ENCODE results near the gene KAT7. TPM values are rescaled to one million over a fixed set of nuclear protein-coding genes. Genes with fewer than 3 reads are reported as not detected.

KAT7 gene
- total RNA-seq, 2 experiments from 2014 or later = 61.2 to 66.6 TPM

DNA sequence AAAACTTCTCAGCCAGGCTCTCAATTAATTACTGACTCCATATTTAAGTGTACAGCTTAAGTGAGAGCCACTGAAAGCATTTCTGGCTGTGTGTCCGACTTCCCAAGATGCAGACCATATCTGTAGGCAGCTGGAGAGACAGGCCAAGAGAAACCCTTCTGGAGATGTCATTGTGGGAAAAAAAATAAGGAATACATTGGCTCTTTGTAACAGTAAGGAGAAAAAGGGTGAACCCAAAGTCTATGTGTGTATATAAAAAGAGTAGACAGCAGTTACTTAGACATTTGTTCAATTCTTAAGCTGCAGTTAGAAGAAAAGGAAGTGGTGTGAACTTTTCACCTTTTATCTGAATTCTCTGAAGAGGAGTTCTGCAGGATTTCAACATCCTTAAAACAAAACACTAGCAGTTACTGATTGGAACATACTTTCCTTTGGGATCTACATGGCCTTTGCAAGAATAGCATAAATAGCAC, 46.3 kb upstream of the KAT7 start:
- peaks cover 93% of the 10 kb centered on the region for H3K4me1 Mint-ChIP-seq (ENCODE audit: low read depth)
- no peak for DNase-seq
- TF ChIP-seq, protein P1, sequence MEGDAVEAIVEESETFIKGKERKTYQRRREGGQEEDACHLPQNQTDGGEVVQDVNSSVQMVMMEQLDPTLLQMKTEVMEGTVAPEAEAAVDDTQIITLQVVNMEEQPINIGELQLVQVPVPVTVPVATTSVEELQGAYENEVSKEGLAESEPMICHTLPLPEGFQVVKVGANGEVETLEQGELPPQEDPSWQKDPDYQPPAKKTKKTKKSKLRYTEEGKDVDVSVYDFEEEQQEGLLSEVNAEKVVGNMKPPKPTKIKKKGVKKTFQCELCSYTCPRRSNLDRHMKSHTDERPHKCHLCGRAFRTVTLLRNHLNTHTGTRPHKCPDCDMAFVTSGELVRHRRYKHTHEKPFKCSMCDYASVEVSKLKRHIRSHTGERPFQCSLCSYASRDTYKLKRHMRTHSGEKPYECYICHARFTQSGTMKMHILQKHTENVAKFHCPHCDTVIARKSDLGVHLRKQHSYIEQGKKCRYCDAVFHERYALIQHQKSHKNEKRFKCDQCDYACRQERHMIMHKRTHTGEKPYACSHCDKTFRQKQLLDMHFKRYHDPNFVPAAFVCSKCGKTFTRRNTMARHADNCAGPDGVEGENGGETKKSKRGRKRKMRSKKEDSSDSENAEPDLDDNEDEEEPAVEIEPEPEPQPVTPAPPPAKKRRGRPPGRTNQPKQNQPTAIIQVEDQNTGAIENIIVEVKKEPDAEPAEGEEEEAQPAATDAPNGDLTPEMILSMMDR (IDR thresholded peaks at IDR 0.05) = no peak
- H3K9me3 Mint-ChIP-seq = peaks cover 2% of the 10 kb centered on the region
- H3K27ac Mint-ChIP-seq = peak overlapping the region; percentile 100
- POLR2A ChIA-PET = interaction anchor here (0.8 to 4.1 kb wide), 7 partner anchors 8 to 46 kb away, joined by 3 to 25 read pairs (median 5); partner anchors contain the start of genes FAM117A and SLC35B1
- CTCF ChIA-PET = interaction anchor here (0.8 to 2.0 kb wide), 7 partner anchors 9 to 185 kb away, joined by 3 to 5 read pairs (median 4); partner anchors contain the start of gene SLC35B1
- intact Hi-C loops (cut with micrococcal nuclease) = no loop called here
- peaks cover 17% of the 10 kb centered on the region for H3K36me3 Mint-ChIP-seq (ENCODE audit: low read depth)
- no peak for ATAC-seq
- no peaks in the 10 kb centered on the region for H3K27me3 Mint-ChIP-seq
- H3K4me3 Mint-ChIP-seq = peak overlapping the region; percentile 79

DNA sequence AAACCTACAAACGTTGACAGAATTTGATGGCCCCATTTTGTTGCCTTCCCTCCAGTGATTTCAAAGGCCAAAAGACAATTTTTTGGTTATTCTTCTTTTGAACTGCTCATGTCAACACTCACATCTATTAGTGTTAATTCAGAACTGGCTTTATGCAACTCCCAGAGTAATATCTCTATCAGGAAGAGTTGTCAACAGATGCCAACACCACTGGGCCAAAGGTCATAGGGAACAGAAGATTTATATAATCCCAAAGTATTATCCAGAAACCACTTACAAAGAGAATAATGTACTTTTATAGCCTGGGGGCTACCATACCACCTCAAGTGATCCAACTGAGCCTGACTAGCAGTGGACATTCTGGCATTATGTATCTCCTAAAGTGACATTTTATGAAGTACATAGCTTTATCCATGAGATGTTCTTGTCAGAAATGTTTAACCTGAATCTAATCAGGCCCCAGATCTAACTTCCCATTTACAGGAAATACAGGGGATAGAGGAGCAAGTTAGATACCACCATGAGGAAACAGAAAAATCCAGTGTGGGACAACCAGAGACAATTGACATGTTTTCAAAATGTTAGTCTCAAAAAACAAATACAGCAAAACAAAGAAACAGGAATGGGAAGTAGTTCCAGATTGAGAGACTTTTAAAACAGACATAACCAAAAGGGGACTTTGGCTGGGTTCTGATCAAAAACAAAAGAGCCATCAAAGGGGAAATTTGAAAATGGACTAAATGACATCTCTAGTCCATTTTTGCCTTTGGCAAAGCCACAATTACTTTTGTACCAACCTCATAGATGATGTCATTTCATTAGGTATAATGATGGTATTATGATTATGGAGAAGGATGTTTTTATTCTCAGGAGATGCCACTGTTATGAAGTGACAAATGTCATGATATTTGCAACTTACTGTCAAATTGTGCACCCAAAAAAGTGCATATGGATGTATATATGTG, 43.0 kb upstream of the KAT7 start:
- no peaks in the 10 kb centered on the region for H3K27me3 Mint-ChIP-seq
- DNase-seq = no peak
- peaks cover 15% of the 10 kb centered on the region for H3K36me3 Mint-ChIP-seq (ENCODE audit: low read depth)
- ChIA-PET CTCF (interaction anchor here (1.0 to 1.6 kb wide), 2 partner anchors 15 to 18 kb away, joined by 4 to 5 read pairs; partner anchors contain the start of gene FAM117A), POLR2A (interaction anchor here (1.0 to 3.5 kb wide), 3 partner anchors 10 to 29 kb away, joined by 3 to 23 read pairs (median 5); no protein-coding TSS in a partner anchor)
- peak overlapping the region; percentile 94 for H3K27ac Mint-ChIP-seq
- H3K9me3 Mint-ChIP-seq = no peaks in the 10 kb centered on the region
- TF ChIP-seq, protein P1 (IDR thresholded peaks at IDR 0.05) = no peak
- intact Hi-C loops (cut with micrococcal nuclease) = loop anchor here (5.0 kb wide), 1 partner anchor 33 kb away; no protein-coding TSS in a partner anchor
- peak overlapping the region; percentile 64 for H3K4me3 Mint-ChIP-seq
- peaks cover 91% of the 10 kb centered on the region for H3K4me1 Mint-ChIP-seq (ENCODE audit: low read depth)
- ATAC-seq = no peak

DNA sequence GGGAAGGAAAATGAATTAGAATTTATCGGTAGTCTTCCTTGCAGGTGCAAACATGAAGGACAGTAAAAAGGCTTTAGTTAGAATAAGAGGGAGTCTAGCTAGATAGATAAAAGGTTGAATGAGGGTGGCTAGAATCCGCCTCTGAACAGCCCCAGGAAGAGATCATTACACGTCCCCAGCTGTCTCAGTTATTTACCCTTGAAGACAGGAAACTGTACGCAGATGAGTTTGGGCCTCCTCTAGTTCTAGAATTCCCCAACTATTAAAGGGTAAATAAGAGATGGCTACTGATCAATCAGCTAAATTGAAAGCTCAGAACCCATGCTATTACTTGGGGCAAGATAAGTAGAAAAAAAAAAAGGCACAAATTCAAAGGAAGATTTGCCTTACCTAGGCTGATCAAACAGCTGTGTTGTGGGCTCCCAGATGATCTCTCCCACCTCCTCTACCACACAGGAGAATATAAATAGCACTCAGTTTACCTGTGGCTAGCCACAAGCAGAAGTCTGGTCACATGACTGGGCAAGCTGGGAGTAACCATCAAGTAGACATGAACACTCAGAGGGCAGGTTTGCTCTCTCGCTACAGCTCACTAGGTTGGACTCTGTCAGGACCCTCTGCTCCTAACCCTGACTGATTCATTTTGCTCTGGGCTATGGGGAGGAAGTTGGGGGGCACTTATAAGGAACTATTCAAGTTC, 41.5 kb upstream of the KAT7 start:
- peak; percentile 44 for DNase-seq

GRCh38 chr17:49747632-49748031, 40.8 kb upstream of the KAT7 start:
- Mint-ChIP-seq H3K36me3 (ENCODE audit: low read depth) (peaks cover 15% of the 10 kb centered on the region), H3K9me3 (no peaks in the 10 kb centered on the region), H3K4me1 (ENCODE audit: low read depth) (peaks cover 81% of the 10 kb centered on the region), H3K27me3 (no peaks in the 10 kb centered on the region), H3K4me3 (no peak overlapping the region), H3K27ac (peak overlapping the region; percentile 94)
- CTCF ChIA-PET = interaction anchor here (0.7 to 3.4 kb wide), 8 partner anchors 13 to 251 kb away, joined by 3 to 15 read pairs (median 4); partner anchors contain the start of gene SLC35B1
- TF ChIP-seq, protein P1 (IDR thresholded peaks at IDR 0.05) = no peak
- POLR2A ChIA-PET = interaction anchor here (1.2 to 3.6 kb wide), 7 partner anchors 8 to 51 kb away, joined by 3 to 58 read pairs (median 5); partner anchors contain the start of genes FAM117A and KAT7
- intact Hi-C loops (cut with micrococcal nuclease) = loop anchor here (5.0 kb wide), 1 partner anchor 35 kb away; no protein-coding TSS in a partner anchor
- ATAC-seq (no peak), DNase-seq (no peak)

More for the DNA sequence above, 41.5 kb upstream of the KAT7 start:
- POLR2A ChIA-PET = interaction anchor here (1.2 to 3.5 kb wide), 7 partner anchors 9 to 50 kb away, joined by 3 to 58 read pairs (median 5); partner anchors contain the start of genes FAM117A and KAT7
- no peaks in the 10 kb centered on the region for H3K9me3 Mint-ChIP-seq
- H3K27me3 Mint-ChIP-seq = no peaks in the 10 kb centered on the region
- peak overlapping the region; percentile 64 for H3K4me3 Mint-ChIP-seq
- peaks cover 15% of the 10 kb centered on the region for H3K36me3 Mint-ChIP-seq (ENCODE audit: low read depth)
- ATAC-seq = peak; percentile 46
- intact Hi-C loops (cut with micrococcal nuclease) = loop anchor here (5.0 kb wide), 1 partner anchor 35 kb away; no protein-coding TSS in a partner anchor
- TF ChIP-seq, protein P1 (IDR thresholded peaks at IDR 0.05) = no peak
- H3K4me1 Mint-ChIP-seq (ENCODE audit: low read depth) = peaks cover 81% of the 10 kb centered on the region
- CTCF ChIA-PET = interaction anchor here (0.6 to 3.4 kb wide), 10 partner anchors 14 to 251 kb away, joined by 3 to 15 read pairs (median 4); partner anchors contain the start of genes FAM117A and SLC35B1
- peak overlapping the region; percentile 94 for H3K27ac Mint-ChIP-seq
